ENCODE measurements around the gene FCHSD2.

FCHSD2 gene

GRCh38 chr11:73055655-73056354 lies 86.3 kb downstream of the FCHSD2 start:
- H3K36me3 ChIP-seq (ENCODE audit: control insufficient read depth in 4 of 4, insufficient read depth in 4 of 4, low read length in 3 of 4), result peaks cover 0 to 3% (median 2%) of the 10 kb centered on the region in 4 experiments
- WGBS (ENCODE audit: insufficient coverage), result 100% methylated on average over 1 of the region's 3 CpGs
- H3K9me3 ChIP-seq (ENCODE audit: control extremely low read depth in 1 of 5, control insufficient read depth in 4 of 5, insufficient read depth in 2 of 5, low read depth in 1 of 5, low read length in 4 of 5), result no peaks in the 10 kb centered on the region
- no peaks in the 10 kb centered on the region for H3K27me3 ChIP-seq (replicated peaks in 2 of 5; ENCODE audit: control insufficient read depth in 4 of 5, insufficient read depth in 5 of 5, low read length in 4 of 5)
- no peaks in the 10 kb centered on the region for H3K4me1 ChIP-seq (ENCODE audit: control extremely low read depth in 1 of 4, control insufficient read depth in 4 of 4, insufficient read depth in 4 of 4, low read length in 3 of 4)
- H3K4me3 ChIP-seq (ENCODE audit: control insufficient read depth in 1 of 7, extremely low read depth in 1 of 7, insufficient read depth in 4 of 7, low read depth in 2 of 7, low read length in 6 of 7), result no peak overlapping the region
- no peak overlapping the region for H3K27ac ChIP-seq (ENCODE audit: insufficient read depth in 1 of 2, low read depth in 1 of 2, low read length in 2 of 2, poor library complexity in 1 of 2, severe bottlenecking in 2 of 2)
- DNase-seq, result peak in 2 of 3 donors; percentile 36 to 72
- ChIA-PET CTCF (interaction anchor here (0.6 to 0.7 kb wide), 3 partner anchors 27 to 85 kb away, joined by 3 read pairs; no protein-coding TSS in a partner anchor), POLR2A (interaction anchor here (0.6 kb wide), 1 partner anchor 20 kb away, joined by 3 read pairs; no protein-coding TSS in a partner anchor)

GRCh38 chr11:73055002-73055401 lies 87.1 kb downstream of the FCHSD2 start:
- CTCF ChIA-PET, result interaction anchor here (0.6 to 0.7 kb wide), 3 partner anchors 28 to 84 kb away, joined by 3 read pairs; no protein-coding TSS in a partner anchor
- no peak for DNase-seq
- Histone ChIP-seq H3K27ac (ENCODE audit: insufficient read depth in 1 of 2, low read depth in 1 of 2, low read length in 2 of 2, poor library complexity in 1 of 2, severe bottlenecking in 2 of 2) (no peak overlapping the region), H3K4me1 (ENCODE audit: control extremely low read depth in 1 of 4, control insufficient read depth in 4 of 4, insufficient read depth in 4 of 4, low read length in 3 of 4) (peaks cover 0 to 2% (median under 1%) of the 10 kb centered on the region in 4 experiments), H3K4me3 (ENCODE audit: control insufficient read depth in 1 of 7, extremely low read depth in 1 of 7, insufficient read depth in 4 of 7, low read depth in 2 of 7, low read length in 6 of 7) (no peak overlapping the region), H3K36me3 (ENCODE audit: control insufficient read depth in 4 of 4, insufficient read depth in 4 of 4, low read length in 3 of 4) (peaks cover 0 to 3% (median 1%) of the 10 kb centered on the region in 4 experiments), H3K27me3 (replicated peaks in 2 of 5; ENCODE audit: control insufficient read depth in 4 of 5, insufficient read depth in 5 of 5, low read length in 4 of 5) (no peaks in the 10 kb centered on the region), H3K9me3 (ENCODE audit: control extremely low read depth in 1 of 5, control insufficient read depth in 4 of 5, insufficient read depth in 2 of 5, low read depth in 1 of 5, low read length in 4 of 5) (no peaks in the 10 kb centered on the region)
- 50% methylated on average over 1 of the region's 5 CpGs for WGBS (ENCODE audit: insufficient coverage)
- POLR2A ChIA-PET, result interaction anchor here (0.6 kb wide), 1 partner anchor 19 kb away, joined by 3 read pairs; no protein-coding TSS in a partner anchor

- H3K27ac ChIP-seq (ENCODE audit: insufficient read depth in 1 of 2, low read depth in 1 of 2, low read length in 2 of 2, poor library complexity in 1 of 2, severe bottlenecking in 2 of 2), result no peak overlapping the region
- no peak overlapping the region for H3K4me3 ChIP-seq (ENCODE audit: control insufficient read depth in 1 of 7, extremely low read depth in 1 of 7, insufficient read depth in 4 of 7, low read depth in 2 of 7, low read length in 6 of 7)
- peaks cover 0 to 6% (median 4%) of the 10 kb centered on the region in 4 experiments for H3K4me1 ChIP-seq (ENCODE audit: control extremely low read depth in 1 of 4, control insufficient read depth in 4 of 4, insufficient read depth in 4 of 4, low read length in 3 of 4)
- no peaks in the 10 kb centered on the region for H3K9me3 ChIP-seq (ENCODE audit: control extremely low read depth in 1 of 5, control insufficient read depth in 4 of 5, insufficient read depth in 2 of 5, low read depth in 1 of 5, low read length in 4 of 5)
- POLR2A ChIA-PET, result no interaction called here
- WGBS (ENCODE audit: insufficient coverage), result no CpG with 5 or more reads among the region's 1 CpG
- CTCF ChIA-PET, result no interaction called here
- no peaks in the 10 kb centered on the region for H3K27me3 ChIP-seq (replicated peaks in 2 of 5; ENCODE audit: control insufficient read depth in 4 of 5, insufficient read depth in 5 of 5, low read length in 4 of 5)
- DNase-seq, result no peak
- H3K36me3 ChIP-seq (ENCODE audit: control insufficient read depth in 4 of 4, insufficient read depth in 4 of 4, low read length in 3 of 4), result peaks cover 0 to 3% (median 1%) of the 10 kb centered on the region in 4 experiments
Measured at GRCh38 chr11:73053964-73054363, 88.2 kb downstream of the FCHSD2 start.

- WGBS (ENCODE audit: insufficient coverage), result 100% methylated on average over 2 of the region's 3 CpGs
- POLR2A ChIA-PET, result interaction anchor here (0.7 kb wide), 1 partner anchor 62 kb away, joined by 6 read pairs; no protein-coding TSS in a partner anchor
Measured at GRCh38 chr11:73048446-73048845, 93.7 kb downstream of the FCHSD2 start.

GRCh38 chr11:73047773-73048371 lies 94.2 kb downstream of the FCHSD2 start:
- peak overlapping the region; percentile 41 to 71 for H3K27ac ChIP-seq (ENCODE audit: insufficient read depth in 1 of 2, low read depth in 1 of 2, low read length in 2 of 2, poor library complexity in 1 of 2, severe bottlenecking in 2 of 2)
- WGBS (ENCODE audit: insufficient coverage), result 0% methylated on average over 1 of the region's 2 CpGs
- ChIA-PET POLR2A (interaction anchor here (0.5 to 0.7 kb wide), 2 partner anchors 63 to 88 kb away, joined by 3 to 6 read pairs; no protein-coding TSS in a partner anchor), CTCF (interaction anchor here (0.8 to 2.4 kb wide), 8 partner anchors 8 to 134 kb away, joined by 3 to 6 read pairs (median 4); no protein-coding TSS in a partner anchor)
- peak in 2 of 3 donors; percentile 42 to 54 for DNase-seq
- peaks cover 5 to 27% (median 15%) of the 10 kb centered on the region in 4 experiments for H3K4me1 ChIP-seq (ENCODE audit: control extremely low read depth in 1 of 4, control insufficient read depth in 4 of 4, insufficient read depth in 4 of 4, low read length in 3 of 4)
- no peaks in the 10 kb centered on the region for H3K27me3 ChIP-seq (replicated peaks in 2 of 5; ENCODE audit: control insufficient read depth in 4 of 5, insufficient read depth in 5 of 5, low read length in 4 of 5)
- peaks cover 0 to 1% (median 0%) of the 10 kb centered on the region in 5 experiments for H3K9me3 ChIP-seq (ENCODE audit: control extremely low read depth in 1 of 5, control insufficient read depth in 4 of 5, insufficient read depth in 2 of 5, low read depth in 1 of 5, low read length in 4 of 5)
- H3K4me3 ChIP-seq (ENCODE audit: control insufficient read depth in 1 of 7, extremely low read depth in 1 of 7, insufficient read depth in 4 of 7, low read depth in 2 of 7, low read length in 6 of 7), result peak overlapping the region in 6 of 7 experiments; percentile 10 to 70 (median 52)
- H3K36me3 ChIP-seq (ENCODE audit: control insufficient read depth in 4 of 4, insufficient read depth in 4 of 4, low read length in 3 of 4), result peaks cover 0 to 4% (median 0%) of the 10 kb centered on the region in 4 experiments

More at GRCh38 chr11:73048446-73048845, 93.7 kb downstream of the FCHSD2 start:
- CTCF ChIA-PET, result interaction anchor here (0.8 to 2.4 kb wide), 7 partner anchors 9 to 133 kb away, joined by 3 to 6 read pairs (median 5); no protein-coding TSS in a partner anchor
- peak overlapping the region in 6 of 7 experiments; percentile 10 to 70 (median 52) for H3K4me3 ChIP-seq (ENCODE audit: control insufficient read depth in 1 of 7, extremely low read depth in 1 of 7, insufficient read depth in 4 of 7, low read depth in 2 of 7, low read length in 6 of 7)
- H3K27ac ChIP-seq (ENCODE audit: insufficient read depth in 1 of 2, low read depth in 1 of 2, low read length in 2 of 2, poor library complexity in 1 of 2, severe bottlenecking in 2 of 2), result peak overlapping the region; percentile 41 to 71
- peaks cover 0 to 4% (median 0%) of the 10 kb centered on the region in 4 experiments for H3K36me3 ChIP-seq (ENCODE audit: control insufficient read depth in 4 of 4, insufficient read depth in 4 of 4, low read length in 3 of 4)
- H3K4me1 ChIP-seq (ENCODE audit: control extremely low read depth in 1 of 4, control insufficient read depth in 4 of 4, insufficient read depth in 4 of 4, low read length in 3 of 4), result peaks cover 5 to 27% (median 15%) of the 10 kb centered on the region in 4 experiments
- DNase-seq, result no peak
- H3K9me3 ChIP-seq (ENCODE audit: control extremely low read depth in 1 of 5, control insufficient read depth in 4 of 5, insufficient read depth in 2 of 5, low read depth in 1 of 5, low read length in 4 of 5), result no peaks in the 10 kb centered on the region
- H3K27me3 ChIP-seq (replicated peaks in 2 of 5; ENCODE audit: control insufficient read depth in 4 of 5, insufficient read depth in 5 of 5, low read length in 4 of 5), result no peaks in the 10 kb centered on the region

GRCh38 chr11:73040046-73040445 lies 102.1 kb downstream of the FCHSD2 start:
- Histone ChIP-seq H3K4me1 (ENCODE audit: control extremely low read depth in 1 of 4, control insufficient read depth in 4 of 4, insufficient read depth in 4 of 4, low read length in 3 of 4) (no peaks in the 10 kb centered on the region), H3K27me3 (replicated peaks in 2 of 5; ENCODE audit: control insufficient read depth in 4 of 5, insufficient read depth in 5 of 5, low read length in 4 of 5) (no peaks in the 10 kb centered on the region), H3K36me3 (ENCODE audit: control insufficient read depth in 4 of 4, insufficient read depth in 4 of 4, low read length in 3 of 4) (peaks cover 6 to 16% (median 10%) of the 10 kb centered on the region in 4 experiments), H3K9me3 (ENCODE audit: control extremely low read depth in 1 of 5, control insufficient read depth in 4 of 5, insufficient read depth in 2 of 5, low read depth in 1 of 5, low read length in 4 of 5) (peaks cover 0 to 1% (median 0%) of the 10 kb centered on the region in 5 experiments), H3K27ac (ENCODE audit: insufficient read depth in 1 of 2, low read depth in 1 of 2, low read length in 2 of 2, poor library complexity in 1 of 2, severe bottlenecking in 2 of 2) (no peak overlapping the region), H3K4me3 (ENCODE audit: control insufficient read depth in 1 of 7, extremely low read depth in 1 of 7, insufficient read depth in 4 of 7, low read depth in 2 of 7, low read length in 6 of 7) (no peak overlapping the region)
- no peak for DNase-seq
- ChIA-PET POLR2A (no interaction called here), CTCF (interaction anchor here (1.0 kb wide), 1 partner anchor 9 kb away, joined by 5 read pairs; no protein-coding TSS in a partner anchor)
- no CpG with 5 or more reads among the region's 2 CpGs for WGBS (ENCODE audit: insufficient coverage)

Data from common myeloid progenitor, CD34-positive (primary cell).